ENCODE data around the gene PXDN.

GRCh38 chr2:1723397-1724042, 20.8 kb downstream of the PXDN start:
- no peak for TF ChIP-seq GATA2 (IDR thresholded peaks at IDR 0.05; ENCODE audit: low read depth, low read length)
- TF ChIP-seq GATA3 (IDR thresholded peaks at IDR 0.05; ENCODE audit: low read depth, low read length) = no peak
